Gastroesophageal sphincter (tissue), 4 donors: ENCODE data around the gene OFD1. TPM values are rescaled to one million over a fixed set of nuclear protein-coding genes. Genes with fewer than 3 reads are reported as not detected.

Experiments used
- ATAC-seq: fragments of 150-250 bp; one replicate; pipeline ENCODE4 v1.9.1; 2016; ENCODE audit warnings: mild to moderate bottlenecking, moderate library complexity
- H3K27ac ChIP-seq, 4 donors: fragments of 200-600 bp; sonication (generic) in 3 of 4; 1 replicate in 3 of 4; 2 replicates in 1 of 4; pipeline ENCODE4 v1.5.1; 2016 to 2019
- H3K27me3 ChIP-seq: fragments of 200-600 bp; sonication (generic); one replicate; pipeline ENCODE4 v1.5.1; 2019
- H3K36me3 ChIP-seq, 2 donors: fragments of 200-600 bp; sonication (generic); one replicate each; pipeline ENCODE4 v1.5.1; 2019; ENCODE audit warnings: control low read depth in 1 of 2
- H3K4me1 ChIP-seq, 3 donors: fragments of 200-600 bp; sonication (generic); 1 replicate in 2 of 3; 2 replicates in 1 of 3; pipeline ENCODE4 v1.5.1; 2016 to 2019; ENCODE audit warnings: control low read depth in 2 of 3
- H3K4me3 ChIP-seq, 2 donors: fragments of 200-600 bp; sonication (generic); one replicate each; pipeline ENCODE4 v1.5.1; 2019; ENCODE audit warnings: mild to moderate bottlenecking in 1 of 2, moderate library complexity in 1 of 2
- H3K9me3 ChIP-seq, 3 donors: fragments of 200-600 bp; sonication (generic); one replicate each; pipeline ENCODE4 v1.5.1; 2017 to 2019; ENCODE audit warnings: control low read depth in 2 of 3
- EP300 ChIP-seq: sonication (generic); formaldehyde crosslinking; IDR thresholded peaks from one replicate; pipeline ENCODE4 v1.6.1; 2017; ENCODE audit warnings: antibody characterized with exemption, mild to moderate bottlenecking
- POLR2A ChIP-seq, 2 donors: fragments of 450-650 bp; IDR thresholded peaks; one replicate each; pipeline ENCODE4 v1.6.1; 2017; ENCODE audit warnings: antibody characterized with exemption in 2 of 2, mild to moderate bottlenecking in 2 of 2, moderate library complexity in 1 of 2
- POLR2AphosphoS5 ChIP-seq: sonication (generic); formaldehyde crosslinking; IDR thresholded peaks from one replicate; pipeline ENCODE4 v1.6.1; 2017; ENCODE audit warnings: antibody characterized with exemption
- WGBS, 2 donors: methylation state at CpG; one replicate each; pipeline ENCODE4 v1.1.5; 2018; ENCODE audit warnings: low coverage in 1 of 2; 5-methylcytosine and 5-hydroxymethylcytosine counted together
- total RNA-seq, 4 donors: library from RNA; depleted of rRNA; stranded (reverse); fragments of >200 nt; gene quantifications; one replicate each; pipeline ENCODE4 v1.1.0, GENCODE V29; 2016
- TF ChIP-seq, protein P1 (sequence below), 4 experiments: fragments of 200-600 bp in 2 of 4; fragments of 450-650 bp in 2 of 4; sonication (generic) in 1 of 4; IDR thresholded peaks; one replicate each; pipeline ENCODE4 v1.5.1; 2017 to 2019; ENCODE audit warnings: antibody characterized with exemption in 4 of 4, mild to moderate bottlenecking in 2 of 4, moderate library complexity in 2 of 4

The OFD1 gene
- total RNA-seq, 4 donors from 2014 or later: 15.2 to 26.6 (median 22.5) TPM

DNA sequence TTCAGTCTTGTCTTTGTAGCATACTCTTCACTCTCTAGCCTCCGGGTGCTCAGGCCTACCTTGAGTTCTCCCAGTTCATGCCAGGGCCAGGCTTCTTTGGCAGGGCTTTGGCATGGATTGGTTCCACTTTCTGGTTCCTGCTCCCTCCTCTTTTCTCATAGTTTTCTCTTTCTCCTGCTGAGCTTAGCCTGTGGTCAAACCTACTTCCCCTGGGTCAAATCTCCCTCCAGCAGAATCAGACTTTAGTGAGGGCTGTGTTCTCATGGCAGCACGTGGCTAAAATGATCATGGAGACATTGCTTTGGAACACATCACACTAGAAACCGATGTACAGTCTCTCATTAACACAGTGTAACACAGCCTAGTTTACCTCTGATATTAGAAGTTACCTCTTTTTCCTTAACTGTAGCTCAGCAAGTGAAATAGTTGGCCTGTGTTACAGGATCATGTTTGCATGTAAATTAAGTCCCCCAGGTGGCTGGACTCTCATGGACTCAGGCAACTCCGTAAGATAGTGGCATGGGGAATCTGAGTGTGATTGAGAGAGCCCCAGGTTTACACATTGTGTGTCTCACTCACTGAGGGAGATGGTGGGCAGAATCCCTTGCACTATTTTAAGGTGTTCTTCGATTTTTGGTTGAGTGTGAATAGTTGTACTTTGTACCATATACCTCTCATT lies 32.3 kb upstream of the OFD1 start:
- Histone ChIP-seq H3K27me3 (no peaks in the 10 kb centered on the region), H3K36me3 (no peaks in the 10 kb centered on the region), H3K4me1 (peaks cover 0 to 62% (median 0%) of the 10 kb centered on the region in 3 donors), H3K9me3 (no peaks in the 10 kb centered on the region), H3K27ac (no peak overlapping the region), H3K4me3 (no peak overlapping the region)
- ATAC-seq: no peak
- no peak for TF ChIP-seq EP300
- TF ChIP-seq POLR2AphosphoS5: no peak
- TF ChIP-seq, protein P1, sequence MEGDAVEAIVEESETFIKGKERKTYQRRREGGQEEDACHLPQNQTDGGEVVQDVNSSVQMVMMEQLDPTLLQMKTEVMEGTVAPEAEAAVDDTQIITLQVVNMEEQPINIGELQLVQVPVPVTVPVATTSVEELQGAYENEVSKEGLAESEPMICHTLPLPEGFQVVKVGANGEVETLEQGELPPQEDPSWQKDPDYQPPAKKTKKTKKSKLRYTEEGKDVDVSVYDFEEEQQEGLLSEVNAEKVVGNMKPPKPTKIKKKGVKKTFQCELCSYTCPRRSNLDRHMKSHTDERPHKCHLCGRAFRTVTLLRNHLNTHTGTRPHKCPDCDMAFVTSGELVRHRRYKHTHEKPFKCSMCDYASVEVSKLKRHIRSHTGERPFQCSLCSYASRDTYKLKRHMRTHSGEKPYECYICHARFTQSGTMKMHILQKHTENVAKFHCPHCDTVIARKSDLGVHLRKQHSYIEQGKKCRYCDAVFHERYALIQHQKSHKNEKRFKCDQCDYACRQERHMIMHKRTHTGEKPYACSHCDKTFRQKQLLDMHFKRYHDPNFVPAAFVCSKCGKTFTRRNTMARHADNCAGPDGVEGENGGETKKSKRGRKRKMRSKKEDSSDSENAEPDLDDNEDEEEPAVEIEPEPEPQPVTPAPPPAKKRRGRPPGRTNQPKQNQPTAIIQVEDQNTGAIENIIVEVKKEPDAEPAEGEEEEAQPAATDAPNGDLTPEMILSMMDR (IDR thresholded peaks at IDR 0.05): no peak
- no peak for TF ChIP-seq POLR2A (IDR thresholded peaks at IDR 0.05)
- WGBS, 2 donors: 50 to 85% methylated on average over 2 to 3 of the region's 5 CpGs

DNA sequence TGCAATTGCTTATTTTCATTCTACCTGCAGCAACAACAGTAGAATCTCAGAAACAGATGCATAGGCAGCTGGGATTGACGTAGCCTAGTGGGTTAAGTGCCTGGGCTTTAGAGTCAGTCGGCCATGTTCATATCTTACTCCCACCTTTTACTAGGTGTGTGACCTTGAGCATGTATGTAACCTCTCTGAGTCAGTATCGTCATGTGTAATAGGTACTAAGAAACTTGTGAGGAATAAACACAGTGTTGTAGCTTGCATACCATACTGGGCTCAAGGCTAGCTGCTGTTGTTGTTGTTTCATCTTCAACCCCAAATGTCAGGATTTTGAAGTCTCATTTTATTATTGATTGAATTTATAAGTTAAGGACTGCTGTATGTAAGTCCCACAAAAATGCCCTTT lies 31.4 kb upstream of the OFD1 start:
- WGBS, 2 donors: 70 to 79% methylated on average over 3 of the region's 3 CpGs
- no peaks in the 10 kb centered on the region for H3K9me3 ChIP-seq
- H3K27ac ChIP-seq: peak overlapping the region in 1 of 4 donors; percentile 11
- peaks cover 0 to 55% (median 0%) of the 10 kb centered on the region in 3 donors for H3K4me1 ChIP-seq
- no peaks in the 10 kb centered on the region for H3K36me3 ChIP-seq
- no peak for ATAC-seq
- H3K27me3 ChIP-seq: no peaks in the 10 kb centered on the region
- no peak for TF ChIP-seq POLR2A (IDR thresholded peaks at IDR 0.05)
- TF ChIP-seq, protein P1 (IDR thresholded peaks at IDR 0.05): no peak
- no peak for TF ChIP-seq POLR2AphosphoS5
- no peak for TF ChIP-seq EP300
- H3K4me3 ChIP-seq: no peak overlapping the region

DNA sequence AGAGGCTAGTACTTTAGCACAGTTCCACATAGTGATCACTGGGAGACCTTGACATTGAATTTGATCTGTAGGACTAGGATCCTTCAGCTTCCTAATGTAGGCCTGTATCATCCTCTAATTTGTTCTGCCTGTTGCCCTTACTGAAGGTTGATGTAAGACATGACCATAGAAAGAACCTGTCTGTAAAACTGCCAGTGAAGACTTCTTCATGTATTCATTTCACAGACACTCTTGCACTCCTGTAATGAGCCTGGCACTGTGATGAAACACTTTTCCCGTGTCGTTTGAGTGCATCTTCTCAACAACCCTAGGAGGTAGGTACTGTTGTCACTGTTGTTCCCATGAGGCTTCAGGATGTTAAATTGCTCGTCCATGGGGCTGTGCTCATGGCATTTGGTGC lies 31.0 kb upstream of the OFD1 start:
- Histone ChIP-seq H3K9me3 (no peaks in the 10 kb centered on the region), H3K4me3 (no peak overlapping the region), H3K27ac (peak overlapping the region in 1 of 4 donors; percentile 11), H3K36me3 (no peaks in the 10 kb centered on the region), H3K27me3 (no peaks in the 10 kb centered on the region), H3K4me1 (peaks cover 0 to 51% (median 0%) of the 10 kb centered on the region in 3 donors)
- TF ChIP-seq POLR2AphosphoS5: no peak
- no peak for TF ChIP-seq EP300
- TF ChIP-seq, protein P1 (IDR thresholded peaks at IDR 0.05): no peak
- no peak for TF ChIP-seq POLR2A (IDR thresholded peaks at IDR 0.05)
- no peak for ATAC-seq
- 19% methylated on average over 2 of the region's 3 CpGs; no CpG with 5 or more reads in 1 of the 2 donors for WGBS, 2 donors

DNA sequence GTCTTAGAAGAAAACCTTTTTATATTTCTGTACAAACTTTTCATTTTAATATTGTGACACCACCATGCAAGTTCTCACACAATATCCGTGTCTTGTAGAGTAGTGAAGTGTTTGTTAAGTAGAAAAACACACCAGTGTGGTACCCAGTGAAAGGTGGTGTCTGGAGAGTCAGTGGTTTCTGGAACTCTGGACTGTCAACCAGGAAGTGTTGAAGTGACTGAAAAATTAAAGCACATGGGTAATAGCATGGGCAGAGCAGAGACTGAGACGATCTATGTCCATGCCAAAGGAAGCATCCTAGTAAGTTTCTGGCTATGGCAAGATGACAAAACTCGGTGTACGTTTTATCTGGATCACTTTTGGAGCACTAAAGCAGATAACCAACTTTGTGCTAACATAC lies 23.4 kb upstream of the OFD1 start:
- ATAC-seq: no peak
- peaks cover 0 to 16% of the 10 kb centered on the region in 2 donors for H3K36me3 ChIP-seq
- no peaks in the 10 kb centered on the region for H3K9me3 ChIP-seq
- TF ChIP-seq EP300 (no peak), POLR2A (IDR thresholded peaks at IDR 0.05) (no peak), POLR2AphosphoS5 (no peak)
- TF ChIP-seq, protein P1 (IDR thresholded peaks at IDR 0.05): no peak
- no peak overlapping the region for H3K27ac ChIP-seq
- no peaks in the 10 kb centered on the region for H3K4me1 ChIP-seq
- no peak overlapping the region for H3K4me3 ChIP-seq
- no peaks in the 10 kb centered on the region for H3K27me3 ChIP-seq
- 72 to 86% methylated on average over 2 to 4 of the region's 4 CpGs for WGBS, 2 donors

DNA sequence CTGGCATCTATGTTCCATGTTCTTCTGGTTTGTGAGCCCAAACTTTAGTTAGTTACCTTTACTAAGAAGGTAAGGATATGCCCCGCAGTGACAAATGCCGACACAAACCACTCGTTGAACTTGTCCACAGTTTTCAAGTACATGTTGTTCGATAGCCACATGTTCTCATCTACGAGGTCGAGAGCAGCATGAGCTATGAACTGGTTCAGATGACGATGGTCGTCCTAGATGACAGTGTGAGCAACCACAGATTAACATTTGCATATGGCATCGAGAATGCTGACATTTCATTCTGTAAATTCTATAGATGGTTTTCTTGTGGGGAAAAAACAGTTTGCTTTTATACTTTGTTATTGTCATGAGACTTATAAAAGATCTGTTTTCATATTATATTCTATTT lies 18.1 kb upstream of the OFD1 start:
- H3K4me1 ChIP-seq: peaks cover 0 to 31% (median 0%) of the 10 kb centered on the region in 3 donors
- no peaks in the 10 kb centered on the region for H3K9me3 ChIP-seq
- 87 to 93% methylated on average over 5 to 9 of the region's 9 CpGs for WGBS, 2 donors
- TF ChIP-seq, protein P1 (IDR thresholded peaks at IDR 0.05): no peak
- TF ChIP-seq POLR2A (IDR thresholded peaks at IDR 0.05) (no peak), EP300 (no peak), POLR2AphosphoS5 (no peak)
- H3K27ac ChIP-seq: no peak overlapping the region
- no peak for ATAC-seq
- no peak overlapping the region for H3K4me3 ChIP-seq
- H3K36me3 ChIP-seq: peaks cover 0 to 18% of the 10 kb centered on the region in 2 donors
- no peaks in the 10 kb centered on the region for H3K27me3 ChIP-seq
